K562 treated with DMSO at 1 percent for 4 hours (cell line): ENCODE measurements around the gene FANCM. TPM values are rescaled to one million over a fixed set of nuclear protein-coding genes. Genes with fewer than 3 reads are reported as not detected.

ENCODE experiments used
- total RNA-seq: library from RNA; unstranded; fragments of 300-600 nt; gene quantifications from 2 replicates; pipeline ENCODE4 v1.2.3, GENCODE V29; 2022; ENCODE audit not compliant: insufficient read depth

Gene FANCM, protein sequence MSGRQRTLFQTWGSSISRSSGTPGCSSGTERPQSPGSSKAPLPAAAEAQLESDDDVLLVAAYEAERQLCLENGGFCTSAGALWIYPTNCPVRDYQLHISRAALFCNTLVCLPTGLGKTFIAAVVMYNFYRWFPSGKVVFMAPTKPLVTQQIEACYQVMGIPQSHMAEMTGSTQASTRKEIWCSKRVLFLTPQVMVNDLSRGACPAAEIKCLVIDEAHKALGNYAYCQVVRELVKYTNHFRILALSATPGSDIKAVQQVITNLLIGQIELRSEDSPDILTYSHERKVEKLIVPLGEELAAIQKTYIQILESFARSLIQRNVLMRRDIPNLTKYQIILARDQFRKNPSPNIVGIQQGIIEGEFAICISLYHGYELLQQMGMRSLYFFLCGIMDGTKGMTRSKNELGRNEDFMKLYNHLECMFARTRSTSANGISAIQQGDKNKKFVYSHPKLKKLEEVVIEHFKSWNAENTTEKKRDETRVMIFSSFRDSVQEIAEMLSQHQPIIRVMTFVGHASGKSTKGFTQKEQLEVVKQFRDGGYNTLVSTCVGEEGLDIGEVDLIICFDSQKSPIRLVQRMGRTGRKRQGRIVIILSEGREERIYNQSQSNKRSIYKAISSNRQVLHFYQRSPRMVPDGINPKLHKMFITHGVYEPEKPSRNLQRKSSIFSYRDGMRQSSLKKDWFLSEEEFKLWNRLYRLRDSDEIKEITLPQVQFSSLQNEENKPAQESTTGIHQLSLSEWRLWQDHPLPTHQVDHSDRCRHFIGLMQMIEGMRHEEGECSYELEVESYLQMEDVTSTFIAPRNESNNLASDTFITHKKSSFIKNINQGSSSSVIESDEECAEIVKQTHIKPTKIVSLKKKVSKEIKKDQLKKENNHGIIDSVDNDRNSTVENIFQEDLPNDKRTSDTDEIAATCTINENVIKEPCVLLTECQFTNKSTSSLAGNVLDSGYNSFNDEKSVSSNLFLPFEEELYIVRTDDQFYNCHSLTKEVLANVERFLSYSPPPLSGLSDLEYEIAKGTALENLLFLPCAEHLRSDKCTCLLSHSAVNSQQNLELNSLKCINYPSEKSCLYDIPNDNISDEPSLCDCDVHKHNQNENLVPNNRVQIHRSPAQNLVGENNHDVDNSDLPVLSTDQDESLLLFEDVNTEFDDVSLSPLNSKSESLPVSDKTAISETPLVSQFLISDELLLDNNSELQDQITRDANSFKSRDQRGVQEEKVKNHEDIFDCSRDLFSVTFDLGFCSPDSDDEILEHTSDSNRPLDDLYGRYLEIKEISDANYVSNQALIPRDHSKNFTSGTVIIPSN (N-terminal part only)
- total RNA-seq: 2.8 and 5.1 TPM in 2 replicates

DNA sequence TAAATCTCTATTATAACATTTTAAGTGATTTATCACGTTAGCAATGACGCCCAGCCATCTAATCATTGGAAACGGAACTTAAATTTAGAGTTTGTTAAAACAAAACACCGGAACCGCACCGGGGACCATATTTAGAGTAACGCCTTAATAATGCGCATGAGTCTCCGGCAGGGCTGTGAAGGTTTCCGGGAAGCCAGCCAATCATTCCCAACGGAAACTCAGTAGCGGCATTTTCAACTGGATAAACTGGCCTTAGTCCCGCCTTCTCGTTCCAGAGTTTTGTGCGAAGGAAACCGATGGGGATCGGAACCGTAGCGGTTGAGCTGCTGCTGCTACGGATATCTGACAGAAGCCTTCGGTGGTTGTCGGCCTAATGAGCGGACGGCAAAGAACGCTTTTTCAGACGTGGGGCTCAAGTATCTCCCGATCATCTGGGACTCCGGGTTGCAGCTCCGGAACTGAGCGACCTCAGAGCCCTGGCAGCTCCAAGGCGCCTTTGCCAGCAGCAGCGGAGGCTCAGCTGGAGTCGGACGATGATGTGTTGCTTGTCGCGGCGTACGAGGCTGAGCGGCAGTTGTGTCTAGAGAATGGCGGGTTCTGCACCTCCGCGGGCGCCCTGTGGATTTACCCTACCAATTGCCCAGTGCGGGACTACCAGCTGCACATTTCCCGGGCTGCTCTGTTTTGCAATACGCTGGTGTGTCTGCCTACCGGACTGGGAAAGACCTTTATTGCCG, at the start of gene FANCM:
Gene FANCM, plus strand, starts transcription at position 272 of the 737 bp plus-strand sequence. Its CDS starts 102 bp downstream, at position 374.

DNA sequence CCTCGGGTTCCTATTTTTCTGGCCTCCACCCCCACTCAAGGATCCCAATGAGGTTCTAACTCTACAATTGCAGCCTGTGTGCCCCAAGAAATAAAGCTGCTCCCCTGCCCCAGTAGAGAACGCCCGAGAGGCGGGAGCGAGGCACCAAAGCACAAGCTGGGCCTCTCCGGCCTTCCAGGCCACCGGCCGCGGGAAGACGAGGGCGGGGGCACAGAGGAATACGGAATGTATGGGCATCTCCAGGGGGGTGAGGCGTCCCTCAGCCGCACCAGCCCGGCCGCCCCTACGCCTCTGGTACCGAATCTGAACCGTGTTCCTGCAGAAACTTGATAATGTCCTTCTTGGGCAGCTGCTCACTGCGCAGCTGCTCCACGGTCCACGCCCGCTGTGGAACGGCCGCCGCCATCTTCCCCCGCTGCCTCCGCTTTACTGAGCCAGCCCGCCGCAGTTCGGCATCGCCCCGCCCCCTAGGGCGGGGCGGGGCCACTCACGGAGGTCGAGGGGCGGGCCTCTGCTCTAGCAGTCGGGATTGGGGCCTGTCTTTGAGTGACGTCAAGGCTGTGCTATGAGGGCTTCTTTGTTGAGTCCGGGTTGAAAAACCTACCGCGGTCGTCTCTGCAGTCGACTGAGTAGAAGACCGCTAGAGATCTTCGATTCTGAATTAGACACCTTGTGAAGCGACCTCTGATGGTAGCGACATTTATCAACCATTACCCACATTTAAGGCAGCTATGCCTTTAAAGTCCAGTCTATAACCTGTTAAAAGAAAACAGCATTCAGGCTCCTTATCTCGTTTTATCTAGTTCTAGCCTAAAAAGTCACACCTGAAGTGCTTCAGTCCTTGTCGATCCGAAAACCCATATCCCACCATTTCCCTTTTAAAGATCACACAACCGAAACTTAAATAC, 1.4 kb upstream of the FANCM start, which contains the start of gene FKBP3:
Gene FKBP3, minus strand, starts transcription at position 431 of the 908 bp plus-strand sequence. Its CDS starts 25 bp downstream, at position 406.

Other genes starting within 250 kb of the FANCM start
- gene KLHL28, start 174.0 kb upstream of the FANCM start, total RNA-seq: 4.0 and 4.3 TPM in 2 replicates
- gene TOGARAM1, start 173.7 kb upstream of the FANCM start, total RNA-seq: 1.2 and 2.4 TPM in 2 replicates
- 5.0 and 6.2 TPM in 2 replicates for gene PRPF39, start 51.8 kb upstream of the FANCM start, total RNA-seq
- 59.3 and 62.6 TPM in 2 replicates for gene FKBP3, start 1.4 kb upstream of the FANCM start, total RNA-seq
- 10.4 and 11.3 TPM in 2 replicates for gene MIS18BP1, start 117.3 kb downstream of the FANCM start, total RNA-seq